ENCODE measurements around the gene CTCF.

GRCh38 chr16:67636713-67637112, 74.4 kb downstream of the CTCF start:
- TF ChIP-seq CTCF (IDR thresholded peaks at IDR 0.05), result no peak
- no peak for TF ChIP-seq POLR2A (IDR thresholded peaks at IDR 0.05)

Data from lower leg skin (tissue), 3 donors.